ENCODE data around the gene GOPC. TPM values are rescaled to one million over a fixed set of nuclear protein-coding genes. Genes with fewer than 3 reads are reported as not detected.

The GOPC gene
- total RNA-seq, 2 donors from 2014 or later: 28.4 to 30.3 TPM

DNA sequence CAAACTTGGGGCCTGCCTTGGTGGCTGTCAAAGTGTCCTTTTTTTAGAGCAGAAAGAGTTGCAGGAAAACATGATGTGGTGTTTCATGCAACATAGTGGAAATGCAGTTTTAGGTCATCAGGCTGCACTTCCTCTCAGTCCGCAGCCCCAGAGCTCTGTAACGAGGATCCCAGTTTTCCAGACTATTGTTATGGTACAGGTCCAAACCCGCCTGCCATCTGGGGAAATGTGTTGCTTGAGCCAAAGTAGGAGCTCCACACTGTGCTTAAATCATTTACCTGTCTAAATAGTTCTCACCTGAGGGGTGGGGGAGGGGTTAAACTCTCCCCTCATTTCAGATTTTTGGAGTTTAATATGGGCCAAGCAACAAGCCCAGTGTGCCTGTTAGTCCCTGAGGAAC is 59.8 kb downstream of the GOPC start:
- DNase-seq: no peak
- H3K27ac ChIP-seq (ENCODE audit: low read depth, low read length): no peak overlapping the region
- TF ChIP-seq, protein P1, sequence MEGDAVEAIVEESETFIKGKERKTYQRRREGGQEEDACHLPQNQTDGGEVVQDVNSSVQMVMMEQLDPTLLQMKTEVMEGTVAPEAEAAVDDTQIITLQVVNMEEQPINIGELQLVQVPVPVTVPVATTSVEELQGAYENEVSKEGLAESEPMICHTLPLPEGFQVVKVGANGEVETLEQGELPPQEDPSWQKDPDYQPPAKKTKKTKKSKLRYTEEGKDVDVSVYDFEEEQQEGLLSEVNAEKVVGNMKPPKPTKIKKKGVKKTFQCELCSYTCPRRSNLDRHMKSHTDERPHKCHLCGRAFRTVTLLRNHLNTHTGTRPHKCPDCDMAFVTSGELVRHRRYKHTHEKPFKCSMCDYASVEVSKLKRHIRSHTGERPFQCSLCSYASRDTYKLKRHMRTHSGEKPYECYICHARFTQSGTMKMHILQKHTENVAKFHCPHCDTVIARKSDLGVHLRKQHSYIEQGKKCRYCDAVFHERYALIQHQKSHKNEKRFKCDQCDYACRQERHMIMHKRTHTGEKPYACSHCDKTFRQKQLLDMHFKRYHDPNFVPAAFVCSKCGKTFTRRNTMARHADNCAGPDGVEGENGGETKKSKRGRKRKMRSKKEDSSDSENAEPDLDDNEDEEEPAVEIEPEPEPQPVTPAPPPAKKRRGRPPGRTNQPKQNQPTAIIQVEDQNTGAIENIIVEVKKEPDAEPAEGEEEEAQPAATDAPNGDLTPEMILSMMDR (conservative IDR thresholded peaks at IDR 0.05): no peak
- peaks cover 56% of the 10 kb centered on the region for H3K36me3 ChIP-seq (ENCODE audit: control insufficient read depth, insufficient read depth, low read length)
- Mint-ChIP-seq H3K36me3 (ENCODE audit: low read depth) (peaks cover 32% of the 10 kb centered on the region), H3K27ac (no peak overlapping the region), H3K9me3 (no peaks in the 10 kb centered on the region), H3K4me1 (peaks cover 6% of the 10 kb centered on the region), H3K27me3 (ENCODE audit: insufficient read depth) (no peaks in the 10 kb centered on the region), H3K4me3 (no peak overlapping the region)
- H3K4me1 ChIP-seq (ENCODE audit: control insufficient read depth, insufficient read depth, low read length): no peaks in the 10 kb centered on the region
- H3K9ac ChIP-seq (ENCODE audit: extremely low read depth, low read length, poor library complexity, severe bottlenecking): no peak overlapping the region
- H3K9me3 ChIP-seq (ENCODE audit: control insufficient read depth, low read length): no peaks in the 10 kb centered on the region
- WGBS, 2 experiments (ENCODE audit: insufficient coverage in 1 of 2, insufficient read length in 1 of 2): 89 to 94% methylated on average over 2 to 3 of the region's 3 CpGs
- no peak overlapping the region for H3K4me3 ChIP-seq (ENCODE audit: low read length)
- H3K27me3 ChIP-seq (ENCODE audit: control insufficient read depth, insufficient read depth, low read length, poor library complexity, severe bottlenecking): no peaks in the 10 kb centered on the region

DNA sequence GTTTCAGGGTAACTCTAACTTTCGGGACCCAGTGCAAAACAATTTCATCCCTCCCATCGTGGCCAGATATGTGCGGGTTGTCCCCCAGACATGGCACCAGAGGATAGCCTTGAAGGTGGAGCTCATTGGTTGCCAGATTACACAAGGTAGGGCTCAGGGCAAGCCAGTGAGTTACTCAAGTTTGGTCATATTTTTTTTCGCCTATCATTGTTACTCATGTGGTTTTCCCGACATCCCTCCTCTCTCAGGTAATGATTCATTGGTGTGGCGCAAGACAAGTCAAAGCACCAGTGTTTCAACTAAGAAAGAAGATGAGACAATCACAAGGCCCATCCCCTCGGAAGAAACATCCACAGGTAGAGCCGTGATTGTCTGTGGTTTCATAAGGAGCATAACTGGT is 61.6 kb downstream of the GOPC start:
- TF ChIP-seq, protein P1 (conservative IDR thresholded peaks at IDR 0.05): no peak
- WGBS, 2 experiments (ENCODE audit: insufficient coverage in 1 of 2, insufficient read length in 1 of 2): 96% methylated on average over 4 to 8 of the region's 8 CpGs
- H3K27ac ChIP-seq (ENCODE audit: low read depth, low read length): no peak overlapping the region

DNA sequence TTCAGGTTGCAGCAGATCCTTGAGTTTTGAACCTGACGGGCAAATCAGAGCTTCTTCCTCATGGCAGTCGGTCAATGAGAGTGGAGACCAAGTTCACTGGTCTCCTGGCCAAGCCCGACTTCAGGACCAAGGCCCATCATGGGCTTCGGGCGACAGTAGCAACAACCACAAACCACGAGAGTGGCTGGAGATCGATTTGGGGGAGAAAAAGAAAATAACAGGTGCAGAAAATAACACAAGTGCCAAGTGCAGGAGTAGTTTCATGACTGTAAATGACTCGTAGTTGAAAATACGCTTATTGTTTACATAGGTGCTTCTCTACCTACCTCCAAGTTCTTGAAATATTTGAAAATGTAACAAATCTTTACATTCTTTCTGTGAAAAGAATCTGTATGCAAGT is 63.7 kb downstream of the GOPC start:
- Histone ChIP-seq H3K27ac (ENCODE audit: low read depth, low read length) (no peak overlapping the region), H3K9me3 (ENCODE audit: control insufficient read depth, low read length) (no peaks in the 10 kb centered on the region), H3K9ac (ENCODE audit: extremely low read depth, low read length, poor library complexity, severe bottlenecking) (no peak overlapping the region), H3K4me1 (ENCODE audit: control insufficient read depth, insufficient read depth, low read length) (peaks cover 21% of the 10 kb centered on the region), H3K27me3 (ENCODE audit: control insufficient read depth, insufficient read depth, low read length, poor library complexity, severe bottlenecking) (no peaks in the 10 kb centered on the region), H3K36me3 (ENCODE audit: control insufficient read depth, insufficient read depth, low read length) (peaks cover 33% of the 10 kb centered on the region), H3K4me3 (ENCODE audit: low read length) (no peak overlapping the region)
- H3K4me1 Mint-ChIP-seq: peaks cover 29% of the 10 kb centered on the region
- H3K27me3 Mint-ChIP-seq (ENCODE audit: insufficient read depth): no peaks in the 10 kb centered on the region
- 93 to 94% methylated on average over 4 to 9 of the region's 9 CpGs for WGBS, 2 experiments (ENCODE audit: insufficient coverage in 1 of 2, insufficient read length in 1 of 2)
- TF ChIP-seq, protein P1 (conservative IDR thresholded peaks at IDR 0.05): no peak
- no peak overlapping the region for H3K27ac Mint-ChIP-seq
- H3K36me3 Mint-ChIP-seq (ENCODE audit: low read depth): peaks cover 24% of the 10 kb centered on the region
- DNase-seq: no peak
- no peak overlapping the region for H3K4me3 Mint-ChIP-seq
- H3K9me3 Mint-ChIP-seq: no peaks in the 10 kb centered on the region

More for the DNA sequence above, 61.6 kb downstream of the GOPC start:
- H3K4me3 Mint-ChIP-seq: no peak overlapping the region
- H3K9me3 ChIP-seq (ENCODE audit: control insufficient read depth, low read length): no peaks in the 10 kb centered on the region
- peaks cover 24% of the 10 kb centered on the region for H3K36me3 Mint-ChIP-seq (ENCODE audit: low read depth)
- no peaks in the 10 kb centered on the region for H3K27me3 ChIP-seq (ENCODE audit: control insufficient read depth, insufficient read depth, low read length, poor library complexity, severe bottlenecking)
- peaks cover 11% of the 10 kb centered on the region for H3K4me1 ChIP-seq (ENCODE audit: control insufficient read depth, insufficient read depth, low read length)
- no peak overlapping the region for H3K4me3 ChIP-seq (ENCODE audit: low read length)
- peaks cover 46% of the 10 kb centered on the region for H3K36me3 ChIP-seq (ENCODE audit: control insufficient read depth, insufficient read depth, low read length)
- peaks cover 19% of the 10 kb centered on the region for H3K4me1 Mint-ChIP-seq
- no peak for DNase-seq
- H3K27ac Mint-ChIP-seq: no peak overlapping the region
- H3K9me3 Mint-ChIP-seq: no peaks in the 10 kb centered on the region
- no peak overlapping the region for H3K9ac ChIP-seq (ENCODE audit: extremely low read depth, low read length, poor library complexity, severe bottlenecking)
- no peaks in the 10 kb centered on the region for H3K27me3 Mint-ChIP-seq (ENCODE audit: insufficient read depth)
